ENCODE measurements around the gene TMEM218.

DNA sequence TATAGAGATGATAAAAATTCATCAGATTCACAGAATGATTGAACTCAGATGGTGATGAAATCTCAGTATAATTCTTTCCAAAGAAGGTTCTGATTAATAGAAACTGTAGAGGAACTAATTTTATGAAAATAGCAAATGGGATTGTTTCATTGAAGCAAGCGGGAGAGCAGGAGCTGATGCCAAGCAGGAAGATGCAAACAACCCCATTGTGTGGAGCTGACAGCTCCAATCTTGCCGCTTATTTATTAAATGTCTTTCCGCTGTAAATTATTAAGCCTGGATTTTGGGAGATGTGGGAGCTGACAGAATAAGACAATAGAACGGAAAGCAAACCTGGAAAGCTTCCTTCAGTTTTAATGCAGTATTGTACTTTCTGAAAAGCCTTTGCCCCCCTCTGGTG is 6.0 kb upstream of the TMEM218 start:
- TF ChIP-seq POLR2A (IDR thresholded peaks at IDR 0.05; ENCODE audit: low read depth, low read length) (no peak), TCF12 (IDR thresholded peaks at IDR 0.05; ENCODE audit: low read depth, low read length) (no peak), MXI1 (IDR thresholded peaks at IDR 0.05; ENCODE audit: low read depth, low read length) (no peak), ZNF274 (IDR thresholded peaks at IDR 0.05; ENCODE audit: insufficient read depth, insufficient read length) (no peak), NBN (IDR thresholded peaks at IDR 0.05) (no peak)
- TF ChIP-seq, protein P1, sequence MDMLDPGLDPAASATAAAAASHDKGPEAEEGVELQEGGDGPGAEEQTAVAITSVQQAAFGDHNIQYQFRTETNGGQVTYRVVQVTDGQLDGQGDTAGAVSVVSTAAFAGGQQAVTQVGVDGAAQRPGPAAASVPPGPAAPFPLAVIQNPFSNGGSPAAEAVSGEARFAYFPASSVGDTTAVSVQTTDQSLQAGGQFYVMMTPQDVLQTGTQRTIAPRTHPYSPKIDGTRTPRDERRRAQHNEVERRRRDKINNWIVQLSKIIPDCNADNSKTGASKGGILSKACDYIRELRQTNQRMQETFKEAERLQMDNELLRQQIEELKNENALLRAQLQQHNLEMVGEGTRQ (IDR thresholded peaks at IDR 0.05; ENCODE audit: borderline replicate concordance, low read depth, low read length): no peak
- TF ChIP-seq, protein P2, sequence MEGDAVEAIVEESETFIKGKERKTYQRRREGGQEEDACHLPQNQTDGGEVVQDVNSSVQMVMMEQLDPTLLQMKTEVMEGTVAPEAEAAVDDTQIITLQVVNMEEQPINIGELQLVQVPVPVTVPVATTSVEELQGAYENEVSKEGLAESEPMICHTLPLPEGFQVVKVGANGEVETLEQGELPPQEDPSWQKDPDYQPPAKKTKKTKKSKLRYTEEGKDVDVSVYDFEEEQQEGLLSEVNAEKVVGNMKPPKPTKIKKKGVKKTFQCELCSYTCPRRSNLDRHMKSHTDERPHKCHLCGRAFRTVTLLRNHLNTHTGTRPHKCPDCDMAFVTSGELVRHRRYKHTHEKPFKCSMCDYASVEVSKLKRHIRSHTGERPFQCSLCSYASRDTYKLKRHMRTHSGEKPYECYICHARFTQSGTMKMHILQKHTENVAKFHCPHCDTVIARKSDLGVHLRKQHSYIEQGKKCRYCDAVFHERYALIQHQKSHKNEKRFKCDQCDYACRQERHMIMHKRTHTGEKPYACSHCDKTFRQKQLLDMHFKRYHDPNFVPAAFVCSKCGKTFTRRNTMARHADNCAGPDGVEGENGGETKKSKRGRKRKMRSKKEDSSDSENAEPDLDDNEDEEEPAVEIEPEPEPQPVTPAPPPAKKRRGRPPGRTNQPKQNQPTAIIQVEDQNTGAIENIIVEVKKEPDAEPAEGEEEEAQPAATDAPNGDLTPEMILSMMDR (IDR thresholded peaks at IDR 0.05 in 2 of 3, conservative IDR thresholded peaks at IDR 0.05 in 1 of 3; ENCODE audit: control insufficient read depth in 2 of 3, extremely low read depth in 1 of 3, insufficient read depth in 1 of 3, low read depth in 3 of 3, low read length in 3 of 3): peak in 1 of 3 experiments; percentile 14; a peak in 1 of 6 replicates
- TF ChIP-seq, protein P3, sequence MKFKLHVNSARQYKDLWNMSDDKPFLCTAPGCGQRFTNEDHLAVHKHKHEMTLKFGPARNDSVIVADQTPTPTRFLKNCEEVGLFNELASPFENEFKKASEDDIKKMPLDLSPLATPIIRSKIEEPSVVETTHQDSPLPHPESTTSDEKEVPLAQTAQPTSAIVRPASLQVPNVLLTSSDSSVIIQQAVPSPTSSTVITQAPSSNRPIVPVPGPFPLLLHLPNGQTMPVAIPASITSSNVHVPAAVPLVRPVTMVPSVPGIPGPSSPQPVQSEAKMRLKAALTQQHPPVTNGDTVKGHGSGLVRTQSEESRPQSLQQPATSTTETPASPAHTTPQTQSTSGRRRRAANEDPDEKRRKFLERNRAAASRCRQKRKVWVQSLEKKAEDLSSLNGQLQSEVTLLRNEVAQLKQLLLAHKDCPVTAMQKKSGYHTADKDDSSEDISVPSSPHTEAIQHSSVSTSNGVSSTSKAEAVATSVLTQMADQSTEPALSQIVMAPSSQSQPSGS (IDR thresholded peaks at IDR 0.05; ENCODE audit: low read length): no peak
- TF ChIP-seq, protein P4, sequence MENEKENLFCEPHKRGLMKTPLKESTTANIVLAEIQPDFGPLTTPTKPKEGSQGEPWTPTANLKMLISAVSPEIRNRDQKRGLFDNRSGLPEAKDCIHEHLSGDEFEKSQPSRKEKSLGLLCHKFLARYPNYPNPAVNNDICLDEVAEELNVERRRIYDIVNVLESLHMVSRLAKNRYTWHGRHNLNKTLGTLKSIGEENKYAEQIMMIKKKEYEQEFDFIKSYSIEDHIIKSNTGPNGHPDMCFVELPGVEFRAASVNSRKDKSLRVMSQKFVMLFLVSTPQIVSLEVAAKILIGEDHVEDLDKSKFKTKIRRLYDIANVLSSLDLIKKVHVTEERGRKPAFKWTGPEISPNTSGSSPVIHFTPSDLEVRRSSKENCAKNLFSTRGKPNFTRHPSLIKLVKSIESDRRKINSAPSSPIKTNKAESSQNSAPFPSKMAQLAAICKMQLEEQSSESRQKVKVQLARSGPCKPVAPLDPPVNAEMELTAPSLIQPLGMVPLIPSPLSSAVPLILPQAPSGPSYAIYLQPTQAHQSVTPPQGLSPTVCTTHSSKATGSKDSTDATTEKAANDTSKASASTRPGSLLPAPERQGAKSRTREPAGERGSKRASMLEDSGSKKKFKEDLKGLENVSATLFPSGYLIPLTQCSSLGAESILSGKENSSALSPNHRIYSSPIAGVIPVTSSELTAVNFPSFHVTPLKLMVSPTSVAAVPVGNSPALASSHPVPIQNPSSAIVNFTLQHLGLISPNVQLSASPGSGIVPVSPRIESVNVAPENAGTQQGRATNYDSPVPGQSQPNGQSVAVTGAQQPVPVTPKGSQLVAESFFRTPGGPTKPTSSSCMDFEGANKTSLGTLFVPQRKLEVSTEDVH (IDR thresholded peaks at IDR 0.05; ENCODE audit: low read depth, partially characterized antibody): no peak
